Astrocyte of the spinal cord (primary cell): ENCODE measurements around the gene MBOAT7.

Source experiments
- DNase-seq: peaks from one replicate; pipeline ENCODE4 v3.0.0; 2011; ENCODE audit warnings: low read depth, low spot score
- H3K4me3 ChIP-seq: 2 replicates; pipeline ENCODE4 v1.5.1; 2011; ENCODE audit warnings: low read depth, mild to moderate bottlenecking, low read length, moderate library complexity
- CTCF ChIP-seq: IDR thresholded peaks from 2 replicates; pipeline ENCODE4 v1.5.1; 2012; ENCODE audit warnings: low read depth, mild to moderate bottlenecking, low read length, inconsistent platforms
- in situ Hi-C: cut with HindIII; loops from 2 replicates; pipeline ENCODE4 v1.10.0; 2017; ENCODE audit warnings: low sequenced_read_pairs

Gene MBOAT7

GRCh38 chr19:54138489-54139256 lies 50.7 kb downstream of the MBOAT7 start:
- peak overlapping the region; percentile 78 for H3K4me3 ChIP-seq
- in situ Hi-C loops: no loop called here
- DNase-seq: no peak
- TF ChIP-seq CTCF: no peak

DNA sequence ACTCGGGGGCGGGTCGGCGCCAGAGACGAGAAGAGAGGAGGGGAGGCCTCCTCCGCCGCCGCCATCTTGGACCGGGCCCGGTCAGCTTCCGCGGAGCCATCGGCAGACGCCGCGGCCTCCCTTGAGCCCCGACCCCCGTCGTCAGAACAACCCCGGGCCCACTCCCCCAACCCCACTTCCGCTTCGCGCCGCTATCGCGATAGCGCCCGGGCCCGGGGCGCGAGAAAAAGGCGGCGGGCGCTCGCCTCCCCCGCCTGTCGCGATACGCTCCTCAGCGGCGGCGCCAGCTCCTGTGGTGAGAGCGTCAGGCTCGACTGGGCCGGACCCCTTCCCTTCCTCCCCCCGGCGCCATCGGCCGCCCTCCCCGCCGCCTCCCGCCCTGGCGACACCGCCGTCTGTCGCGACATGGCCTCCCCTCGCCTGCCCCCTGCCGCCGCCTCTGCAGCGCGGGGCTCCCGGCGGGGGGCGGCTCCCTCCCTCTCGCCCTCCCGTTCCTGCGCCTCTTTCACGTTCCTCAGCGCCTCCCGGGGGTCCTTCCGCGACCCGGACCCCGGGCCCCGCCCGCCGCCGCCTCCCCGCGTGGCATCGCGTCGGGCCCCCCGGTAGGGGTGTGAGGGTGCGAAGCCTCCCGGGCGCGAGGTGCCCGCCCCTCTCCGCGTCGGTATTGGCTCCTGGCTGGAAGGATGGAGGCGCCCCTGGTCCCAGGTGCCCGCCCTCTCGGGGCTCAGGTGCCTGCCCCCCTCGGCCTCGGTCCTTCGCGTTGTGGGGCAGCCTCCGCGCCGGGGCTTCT lies 51.5 kb downstream of the MBOAT7 start, which contains the start of gene CNOT3:
Gene CNOT3 (plus strand): TSS at position 64 of the 790 bp plus-strand sequence. CDS start 5,217 bp downstream, outside the sequence.
- peak within 1 kb of the TSS; percentile 78 for H3K4me3 ChIP-seq
- peak; percentile 14 for TF ChIP-seq CTCF
- in situ Hi-C loops: no loop called here
- no peak for DNase-seq

DNA sequence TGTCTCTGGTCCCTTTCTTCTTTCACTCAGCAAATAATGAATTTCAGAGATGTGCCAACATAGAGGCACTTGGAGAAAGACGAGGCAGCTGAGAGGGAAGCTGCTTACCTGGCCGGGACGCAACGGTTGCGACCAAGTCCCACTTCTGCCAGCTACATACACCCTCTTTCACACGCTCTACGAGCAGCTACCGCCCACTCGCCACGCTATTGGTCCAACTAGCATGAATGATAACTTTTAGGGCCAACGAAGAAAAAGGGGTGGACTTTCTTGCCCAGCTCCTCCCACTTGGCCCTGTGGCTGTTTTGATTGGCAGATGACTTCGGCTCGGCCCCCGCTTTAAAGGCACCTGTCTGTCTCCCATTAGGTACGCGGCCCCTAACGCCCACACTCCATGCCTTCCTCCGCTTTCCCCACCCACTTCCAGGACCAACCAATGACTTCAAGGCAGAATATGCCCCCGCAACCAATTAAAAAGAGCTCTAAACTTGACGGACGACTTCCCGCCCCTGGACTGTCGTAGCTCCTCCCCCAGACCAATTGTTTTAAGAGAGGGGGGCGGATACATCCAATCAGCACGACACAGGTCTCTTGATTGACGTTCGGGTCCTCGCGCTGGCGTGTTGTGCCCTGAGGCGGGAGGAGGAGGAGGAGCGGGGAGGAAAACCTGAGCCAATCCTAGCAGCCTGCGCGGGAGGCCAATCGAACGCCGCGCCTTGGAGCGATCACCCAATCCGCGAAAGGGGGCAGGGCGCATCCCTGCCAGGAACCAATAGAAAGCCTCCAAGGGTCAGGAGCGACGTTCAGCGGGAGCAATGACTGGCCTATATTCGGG lies 52.3 kb downstream of the MBOAT7 start:
- peak; percentile 100 for DNase-seq
- TF ChIP-seq CTCF: no peak
- in situ Hi-C loops: no loop called here
- H3K4me3 ChIP-seq: peak overlapping the region; percentile 78

- no peak for TF ChIP-seq CTCF
- H3K4me3 ChIP-seq: peak overlapping the region; percentile 53
- in situ Hi-C loops: no loop called here
- no peak for DNase-seq
These were observed 53.1 kb downstream of the MBOAT7 start for GRCh38 chr19:54136086-54136863.

GRCh38 chr19:54133957-54134590 lies 55.3 kb downstream of the MBOAT7 start:
- in situ Hi-C loops: no loop called here
- no peak overlapping the region for H3K4me3 ChIP-seq
- no peak for TF ChIP-seq CTCF
- DNase-seq: no peak
